GM23338 (cell line): ENCODE data around the gene CEBPZ.

Experiments
- CTCF ChIP-seq, 2 experiments: fragments of 200-600 bp in 1 of 2; sonication (generic) in 1 of 2; conservative IDR thresholded peaks; 2 replicates each; pipeline versions ENCODE4 v1.5.1 to v1.6.1; 2016 to 2017; ENCODE audit warnings: antibody characterized with exemption in 2 of 2, low read depth in 2 of 2, mild to moderate bottlenecking in 2 of 2, moderate library complexity in 1 of 2
- EZH2 ChIP-seq: fragments of 200-600 bp; sonication (generic); IDR thresholded peaks from one replicate; pipeline ENCODE4 v1.8.0; 2017; ENCODE audit warnings: antibody characterized with exemption, mild to moderate bottlenecking, low read depth; ENCODE audit not compliant: unreplicated experiment
- REST ChIP-seq: IDR thresholded peaks from one replicate; pipeline ENCODE4 v1.6.1; 2018; ENCODE audit warnings: antibody characterized with exemption; ENCODE audit not compliant: unreplicated experiment

- no peak for TF ChIP-seq CTCF (conservative IDR thresholded peaks at IDR 0.05; ENCODE audit: low read depth in 2 of 2)
- no peak for TF ChIP-seq REST
- TF ChIP-seq EZH2, result no peak
Measured at GRCh38 chr2:37267685-37268084, 36.3 kb upstream of the CEBPZ start.
